NCI-H2196 treated with DMSO at 0.1 percent for 48 hours (cell line): ENCODE data around the gene RICTOR.
"Not testable (repeated sequence)": the region's sequence is repeated elsewhere in the genome, so short reads cannot be mapped to it uniquely, and the experiment has no call there.

Source experiments
- DNase-seq: peaks from one replicate; lab custom pipeline; 2025; ENCODE audit not compliant: unreplicated experiment; lab: John Stamatoyannopoulos, UW

Gene RICTOR

DNA sequence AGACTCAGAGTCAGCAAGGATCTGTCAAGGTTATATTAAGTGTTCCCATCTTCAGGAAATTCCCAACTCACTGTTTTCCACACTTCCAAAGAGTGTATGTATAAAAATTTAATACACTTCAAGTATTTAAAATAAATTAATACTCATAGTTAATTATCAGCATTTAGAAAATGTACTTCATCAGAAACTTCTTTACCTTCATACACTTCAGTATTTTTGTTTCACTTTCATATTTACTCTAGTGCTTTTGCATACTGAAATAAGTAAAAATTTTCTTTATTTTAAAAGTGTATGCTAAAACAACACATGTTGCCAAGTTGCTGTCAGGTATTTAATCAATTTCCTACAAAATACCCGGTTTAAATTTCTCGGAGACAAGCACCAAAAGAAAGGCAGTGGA lies 16.5 kb downstream of the RICTOR start:
- no peak for DNase-seq

DNA sequence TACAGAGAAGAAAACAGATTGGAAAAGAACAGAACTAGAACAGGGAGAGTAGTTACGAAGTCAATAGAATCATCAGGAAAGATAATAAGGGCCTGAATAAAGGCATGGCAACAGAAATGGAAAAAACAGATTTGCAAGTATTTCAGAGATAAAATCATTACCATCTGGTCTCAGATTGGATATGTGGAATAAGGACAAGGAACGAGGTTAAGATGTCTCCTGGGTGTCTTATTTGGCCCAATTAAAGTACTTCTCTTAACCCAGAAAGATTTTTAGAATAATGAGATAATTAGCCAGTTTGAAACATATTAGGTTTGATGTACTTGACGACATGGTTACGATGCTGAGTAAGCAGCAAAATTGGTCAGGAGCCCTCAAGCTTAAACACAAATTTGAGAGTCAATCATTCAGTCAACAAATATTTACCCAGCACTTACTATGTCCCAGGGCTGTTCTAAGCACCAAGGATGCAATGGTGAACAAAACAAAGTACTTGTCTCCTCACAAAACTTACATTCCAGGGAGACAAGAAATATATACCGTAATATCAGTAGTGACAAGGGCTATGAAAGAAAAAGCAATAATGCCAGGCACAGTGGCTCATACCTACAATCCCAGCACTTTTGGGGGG lies 18.3 kb downstream of the RICTOR start:
- no peak for DNase-seq

DNA sequence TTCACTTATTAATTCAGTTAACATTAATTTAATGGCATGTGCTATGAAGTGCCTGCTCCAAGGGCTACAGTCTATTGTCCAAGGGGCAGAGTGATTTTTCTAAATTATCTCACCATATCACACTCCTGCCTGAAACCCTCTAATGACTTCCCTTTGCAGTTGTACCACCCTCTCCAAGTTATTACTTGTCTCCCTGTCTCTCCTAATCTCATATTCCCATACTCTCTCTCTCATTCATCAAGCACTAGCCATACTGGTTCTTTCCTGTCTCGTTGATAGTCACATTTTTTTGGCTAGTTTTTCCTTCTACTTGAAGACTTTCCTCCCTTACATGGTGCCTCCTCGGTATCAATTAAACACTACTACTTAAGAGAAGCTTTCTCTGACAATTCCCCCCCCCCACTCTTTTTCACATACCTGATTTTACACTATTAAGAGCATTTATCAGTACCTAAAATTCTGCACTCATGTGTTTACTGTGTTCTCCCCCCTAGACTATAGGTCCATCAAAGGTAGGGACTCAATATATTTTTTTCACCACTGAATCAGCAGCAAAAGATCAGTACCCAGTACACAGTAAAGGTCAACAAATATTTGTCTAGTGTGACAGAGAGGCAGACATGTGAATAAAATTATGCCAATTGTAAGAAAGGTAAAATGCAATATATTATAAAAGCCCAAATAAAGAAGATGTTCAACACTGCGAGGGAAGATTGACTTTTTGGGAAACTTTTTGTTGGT lies 19.0 kb downstream of the RICTOR start:
- DNase-seq, result no peak

DNA sequence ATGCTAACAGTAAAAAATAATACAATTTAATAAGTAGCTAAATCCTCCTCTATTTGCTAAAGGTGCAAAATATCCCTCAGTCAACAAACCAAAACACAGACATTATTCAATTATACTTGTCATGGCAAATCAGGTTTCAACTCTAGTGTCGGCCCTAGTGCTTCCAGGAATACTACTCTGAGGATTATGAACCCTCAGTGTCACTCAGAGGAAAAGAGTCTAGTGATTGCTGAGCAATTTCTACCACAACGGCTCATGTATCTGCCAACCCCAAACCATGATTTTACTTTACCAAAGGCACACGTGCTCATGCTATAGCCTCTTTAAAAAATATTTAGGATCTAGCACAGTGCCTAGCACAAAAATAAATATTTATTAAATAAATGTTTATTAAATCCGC lies 21.0 kb downstream of the RICTOR start:
- DNase-seq, result no peak

DNA sequence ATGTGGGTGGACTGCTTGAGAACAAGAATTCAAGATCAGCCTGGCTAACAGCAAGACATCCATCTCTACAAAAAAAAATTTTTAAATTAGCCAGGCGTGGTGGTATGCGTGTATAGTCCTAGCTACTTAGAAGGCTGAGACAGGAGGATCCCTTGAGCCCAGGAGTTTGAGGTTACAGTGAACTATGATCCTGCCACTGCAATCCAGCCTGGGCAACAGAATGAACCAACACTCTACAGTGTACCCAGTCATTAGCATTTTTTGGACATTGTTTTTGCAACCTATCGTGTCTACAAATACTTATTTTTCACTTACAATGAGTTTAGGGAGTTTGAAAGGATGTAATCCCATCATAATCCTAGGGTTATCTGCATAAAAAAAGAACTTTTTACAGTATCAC lies 22.1 kb downstream of the RICTOR start:
- DNase-seq, result no peak

DNA sequence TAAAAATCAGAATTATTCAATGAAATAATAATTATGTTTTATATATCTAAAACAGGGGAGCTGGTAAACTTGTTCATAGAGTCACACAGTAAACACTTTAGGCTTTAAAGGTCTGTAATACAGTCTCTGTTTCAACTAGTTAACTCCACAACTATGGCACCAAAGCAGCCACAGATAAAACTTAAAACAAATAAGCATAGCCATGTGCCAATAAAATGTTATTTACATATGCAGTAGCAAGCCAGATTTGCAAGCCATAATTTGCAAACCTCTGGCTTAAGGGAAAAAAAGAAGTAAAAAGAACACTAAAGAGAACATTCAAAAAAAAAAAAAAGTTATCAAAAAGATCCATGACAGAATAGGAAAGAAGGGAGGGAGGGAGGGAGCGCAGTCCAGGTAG lies 24.9 kb downstream of the RICTOR start:
- no peak for DNase-seq

DNA sequence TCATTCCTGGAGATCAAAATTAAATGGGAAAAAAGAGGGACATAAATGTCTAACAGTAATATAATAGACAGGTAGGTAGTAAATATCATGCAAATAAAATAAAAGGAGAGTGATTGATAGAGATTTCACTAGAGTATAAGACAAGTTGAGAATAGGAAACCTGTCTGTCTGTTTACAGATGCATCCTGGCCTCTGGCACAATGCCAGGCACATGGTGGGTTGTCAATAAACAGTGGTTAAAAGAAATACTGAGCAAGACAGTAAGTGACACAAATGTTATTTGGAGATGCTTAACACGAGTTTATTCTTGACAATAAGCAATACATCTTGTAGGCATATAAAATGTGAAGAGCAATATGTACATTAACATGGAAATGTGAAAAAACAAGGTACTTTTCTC lies 33.3 kb downstream of the RICTOR start:
- no peak for DNase-seq

DNA sequence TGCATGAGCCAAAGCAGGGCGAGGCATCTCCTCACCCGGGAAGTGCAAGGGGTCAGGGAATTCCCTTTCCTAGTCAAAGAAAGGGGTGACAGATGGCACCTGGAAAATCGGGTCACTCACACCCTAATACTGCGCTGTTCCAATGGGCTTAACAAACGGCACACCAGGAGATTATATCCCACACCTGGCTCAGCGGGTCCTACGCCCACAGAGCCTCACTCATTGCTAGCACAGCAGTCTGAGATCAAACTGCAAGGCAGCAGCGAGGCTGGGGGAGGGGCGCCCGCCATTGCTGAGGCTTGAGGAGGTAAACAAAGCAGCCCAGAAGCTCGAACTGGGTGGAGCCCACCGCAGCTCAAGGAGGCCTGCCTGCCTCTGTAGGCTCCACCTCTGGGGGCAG lies 39.7 kb downstream of the RICTOR start:
- DNase-seq, result not testable (repeated sequence)

DNA sequence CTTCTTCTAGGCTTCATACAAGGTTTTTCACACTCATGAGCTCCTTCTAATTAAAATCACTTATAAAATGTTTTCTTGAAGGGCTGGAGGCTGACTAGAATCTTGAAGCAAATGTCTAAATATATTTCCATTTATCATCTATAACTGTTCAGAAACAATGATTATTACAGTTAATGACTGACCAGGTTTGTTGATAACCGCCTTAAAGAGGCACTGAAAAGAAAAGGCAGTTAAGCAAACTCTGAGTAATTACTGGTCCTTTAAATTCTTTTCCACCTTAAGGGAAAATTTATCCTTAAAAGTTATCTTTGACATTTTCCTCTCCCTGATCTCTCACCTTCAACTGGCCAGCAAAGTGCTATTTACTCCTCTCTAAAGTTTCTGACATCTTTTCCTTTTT lies 43.2 kb downstream of the RICTOR start:
- DNase-seq, result no peak

DNA sequence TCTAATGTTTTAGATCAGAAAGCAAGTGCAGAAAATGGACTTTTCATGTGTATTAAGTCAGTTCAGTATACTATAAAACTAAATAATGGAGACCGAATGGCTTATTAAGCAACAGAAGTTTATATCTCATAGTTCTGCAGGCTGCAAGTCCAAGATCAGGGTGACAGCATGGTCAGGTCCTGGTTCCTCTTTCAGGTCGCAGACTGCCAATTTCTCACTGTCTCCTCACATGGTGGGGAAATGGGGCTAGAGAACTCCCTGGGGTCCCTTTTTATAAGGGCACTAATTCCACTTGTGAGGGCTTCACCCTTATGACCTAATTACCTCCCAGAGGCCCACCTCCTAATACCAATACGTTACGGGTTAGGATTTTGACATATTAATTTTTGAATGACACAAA lies 48.7 kb downstream of the RICTOR start:
- DNase-seq, result no peak

DNA sequence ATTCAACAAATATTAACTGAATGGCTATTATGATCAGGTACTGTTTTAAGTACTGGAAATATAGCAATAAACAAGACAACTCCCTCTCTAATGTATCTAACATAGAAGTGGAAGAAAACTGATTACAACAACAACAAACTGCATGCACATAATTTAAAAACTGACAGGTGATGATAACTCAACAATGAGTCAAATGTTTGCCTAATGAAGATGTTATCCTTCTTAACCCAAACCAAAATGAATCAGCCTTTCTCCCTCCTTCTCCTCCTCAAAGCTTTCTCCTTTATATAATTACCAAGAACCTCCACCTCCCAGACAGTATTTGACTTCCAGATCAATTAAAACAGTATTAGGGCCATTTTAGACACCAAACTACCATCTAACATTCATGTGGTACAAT lies 49.3 kb downstream of the RICTOR start:
- DNase-seq, result no peak

DNA sequence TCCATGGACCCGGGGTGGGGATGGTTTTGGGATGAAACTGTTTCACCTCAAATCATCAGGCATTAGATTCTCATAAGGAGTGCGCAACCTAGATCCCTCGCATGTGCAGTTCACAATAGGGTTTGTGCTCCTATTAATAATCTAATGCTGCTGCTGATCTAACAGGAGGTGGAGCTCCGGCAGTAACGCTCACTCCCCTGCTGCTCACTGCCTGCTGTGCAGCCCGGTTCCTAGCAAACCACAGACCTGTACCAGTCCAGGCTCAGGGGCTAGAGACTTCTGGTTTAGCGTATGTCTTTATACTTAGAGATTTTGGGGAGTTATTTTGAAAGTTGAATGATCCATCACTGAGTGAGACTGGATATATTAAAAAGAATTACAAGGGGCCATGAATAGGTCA lies 50.2 kb downstream of the RICTOR start:
- DNase-seq, result no peak

DNA sequence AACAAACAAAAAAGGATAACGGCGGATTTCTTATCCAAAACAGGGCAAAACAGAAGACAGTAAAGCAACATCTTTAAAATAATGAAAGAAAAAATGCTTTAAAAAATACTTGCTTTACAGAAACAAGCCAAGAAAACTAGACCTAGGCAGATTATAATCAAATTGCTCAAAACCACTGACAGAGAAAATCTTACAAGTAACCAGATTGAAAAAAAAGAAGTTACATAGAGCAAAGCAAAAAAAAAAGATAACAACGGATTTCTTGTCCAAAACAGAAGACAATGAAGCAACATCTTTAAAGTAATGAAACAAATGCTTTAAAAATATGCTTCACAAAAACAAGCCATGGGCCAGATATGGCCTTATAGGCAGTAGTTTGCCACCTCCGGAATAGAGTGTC lies 51.1 kb downstream of the RICTOR start:
- no peak for DNase-seq

DNA sequence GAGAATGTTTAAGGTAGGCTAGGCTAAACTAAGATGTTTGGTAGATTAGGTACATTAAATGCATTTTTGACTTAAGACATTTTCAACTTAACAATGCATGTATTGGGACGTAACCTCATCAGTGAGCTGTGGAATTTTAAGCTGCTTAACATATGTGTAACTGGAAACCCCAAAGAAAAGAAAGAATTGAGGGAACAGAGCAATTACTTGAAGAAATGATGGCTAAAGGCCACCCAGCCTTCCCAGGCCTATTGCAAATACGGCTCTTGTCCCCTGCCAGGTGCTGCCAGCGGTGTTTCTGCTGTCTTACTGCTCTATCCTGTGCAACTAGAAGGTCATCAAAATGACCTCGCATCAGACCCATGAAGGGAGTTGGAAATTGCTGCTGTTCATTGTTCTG lies 52.0 kb downstream of the RICTOR start:
- DNase-seq, result no peak

DNA sequence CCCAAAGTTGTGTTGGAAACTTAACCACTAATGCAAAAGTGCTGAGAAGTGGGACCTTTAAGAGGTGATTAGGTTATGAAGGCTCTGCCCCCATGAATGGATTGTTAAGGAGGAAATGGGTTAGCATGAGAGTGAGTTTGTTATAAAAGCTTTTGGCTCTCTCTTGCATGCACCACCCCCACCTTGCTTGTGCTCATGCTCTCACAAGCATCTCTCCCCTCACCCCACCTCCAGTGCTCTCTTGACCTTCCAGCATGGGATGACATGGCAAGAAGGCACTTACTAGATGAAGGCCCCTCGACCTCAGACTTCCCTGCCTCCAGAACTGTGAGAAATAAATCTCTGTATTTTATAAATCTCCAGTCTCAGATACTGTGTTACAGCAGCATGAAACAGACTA lies 52.8 kb downstream of the RICTOR start:
- DNase-seq, result no peak

DNA sequence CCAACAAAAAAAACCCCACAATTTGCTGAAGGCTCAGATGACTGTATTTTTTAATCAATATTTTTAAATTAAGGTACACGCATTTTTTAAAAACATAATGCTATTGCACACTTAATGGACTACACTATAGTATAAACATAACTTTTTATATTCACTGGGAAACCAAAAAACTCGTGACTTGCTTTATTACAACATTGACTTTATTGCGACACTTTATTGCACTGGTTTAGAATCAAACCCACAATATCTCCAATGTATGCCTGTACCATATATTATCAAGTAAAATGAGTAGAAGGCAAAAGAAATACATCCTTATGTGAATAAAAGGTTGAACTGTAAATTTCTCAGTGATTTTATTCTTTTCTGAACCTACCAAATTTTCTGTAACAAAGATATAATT lies 53.7 kb downstream of the RICTOR start:
- no peak for DNase-seq

DNA sequence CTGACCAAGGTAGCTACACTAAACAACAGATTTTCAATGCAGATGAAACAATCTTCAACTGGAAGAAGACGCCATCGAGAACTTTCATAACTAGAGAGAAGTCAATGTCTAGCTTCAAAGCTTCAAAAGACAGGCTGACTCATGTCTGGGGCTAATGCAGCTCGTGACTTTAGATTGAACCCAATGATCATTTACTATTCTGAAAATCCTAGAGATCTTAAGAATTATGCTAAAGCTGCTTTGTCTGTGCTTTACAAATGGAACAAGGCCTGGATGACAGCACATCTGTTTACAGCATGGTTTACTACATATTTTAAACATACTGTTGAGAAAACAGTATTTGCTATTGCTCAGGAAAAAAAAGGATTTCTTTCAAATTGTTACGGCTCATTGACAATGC lies 54.9 kb downstream of the RICTOR start:
- no peak for DNase-seq

DNA sequence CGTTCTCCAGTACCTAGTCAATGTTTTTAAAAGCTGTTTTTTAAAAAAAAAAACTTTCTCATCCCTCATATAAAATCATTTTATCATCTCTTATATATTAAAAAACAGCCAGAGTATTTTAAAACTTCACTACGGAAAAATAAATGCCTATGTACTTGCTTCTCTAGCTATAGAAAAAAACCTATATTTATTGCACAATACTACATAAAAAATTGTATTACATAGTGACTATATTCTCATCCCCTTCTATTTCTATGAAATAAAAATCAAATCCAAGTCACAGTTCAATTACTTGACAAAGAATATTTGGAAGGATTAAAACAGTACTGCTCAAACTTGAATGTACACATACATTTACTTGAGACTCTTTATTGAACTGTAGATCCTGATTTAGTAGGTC lies 56.7 kb downstream of the RICTOR start:
- no peak for DNase-seq

DNA sequence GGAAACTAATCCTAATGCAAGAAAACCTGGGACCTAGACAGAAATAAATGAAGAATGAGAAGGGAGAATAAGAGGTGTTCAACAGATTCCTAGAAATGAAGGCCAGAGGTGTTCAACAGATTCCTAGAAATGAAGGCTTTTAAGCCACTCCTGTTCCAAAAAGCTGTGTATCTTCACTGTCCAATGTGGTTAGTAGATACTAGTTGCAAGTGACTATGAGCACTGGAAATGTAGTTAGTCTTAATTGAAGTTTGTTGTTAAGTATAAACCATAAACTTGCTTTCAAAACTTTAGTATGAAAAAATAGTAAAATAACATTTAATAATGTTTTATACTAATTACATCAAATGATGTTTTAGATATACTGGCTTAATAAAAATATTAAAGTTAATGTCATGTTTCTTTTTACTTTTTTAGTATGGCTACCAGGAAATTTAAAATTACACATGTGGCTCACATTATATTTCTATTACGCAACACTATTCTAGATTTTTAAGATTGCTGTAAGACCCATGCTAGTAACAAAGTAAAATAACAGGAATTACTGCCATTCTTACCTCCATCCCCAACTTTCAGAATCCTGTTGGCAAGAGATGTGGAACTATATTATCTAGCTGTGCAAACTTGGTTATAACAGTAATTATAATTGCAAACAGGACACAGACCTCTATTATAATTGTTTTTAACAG lies 57.5 kb downstream of the RICTOR start:
- DNase-seq, result no peak

DNA sequence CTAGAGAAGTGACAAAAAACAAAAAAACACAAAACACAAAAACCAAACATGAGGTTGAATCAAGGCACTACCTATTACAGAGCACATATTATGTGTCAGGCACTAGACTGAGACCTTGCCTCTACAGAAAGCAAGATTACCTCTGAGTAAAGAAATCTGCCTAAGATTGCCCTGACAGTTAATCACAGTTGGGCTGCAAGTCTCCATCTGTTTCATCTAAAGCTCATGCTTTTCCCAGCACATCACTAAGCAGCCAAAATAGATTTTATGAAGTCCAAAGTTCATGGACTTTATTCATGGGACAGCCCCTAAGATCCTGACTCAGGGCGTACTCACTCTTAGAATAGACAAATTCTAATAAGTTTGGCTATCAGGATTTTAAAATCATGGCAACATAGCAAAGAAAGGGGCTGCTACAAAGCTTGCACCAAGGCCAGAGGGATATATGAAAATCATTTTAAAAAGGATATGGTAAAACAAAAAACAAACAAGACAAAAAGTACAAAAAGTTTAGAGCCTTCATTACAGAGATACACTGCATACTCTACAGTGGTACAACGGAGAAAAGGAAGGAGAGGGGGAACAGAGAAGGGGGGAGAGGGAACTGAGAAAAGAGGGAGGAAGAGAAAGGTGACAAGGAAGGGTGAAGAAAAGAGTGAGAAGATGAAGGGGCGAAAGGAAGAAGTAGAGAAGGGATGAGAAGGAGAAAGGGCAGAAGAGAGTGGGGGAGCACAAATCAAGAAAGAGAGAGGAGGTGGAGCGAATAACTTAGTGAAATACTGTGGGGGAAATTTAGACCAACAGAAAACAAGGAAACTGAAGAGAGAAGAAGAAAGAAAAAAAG lies 58.2 kb downstream of the RICTOR start:
- DNase-seq, result no peak

DNA sequence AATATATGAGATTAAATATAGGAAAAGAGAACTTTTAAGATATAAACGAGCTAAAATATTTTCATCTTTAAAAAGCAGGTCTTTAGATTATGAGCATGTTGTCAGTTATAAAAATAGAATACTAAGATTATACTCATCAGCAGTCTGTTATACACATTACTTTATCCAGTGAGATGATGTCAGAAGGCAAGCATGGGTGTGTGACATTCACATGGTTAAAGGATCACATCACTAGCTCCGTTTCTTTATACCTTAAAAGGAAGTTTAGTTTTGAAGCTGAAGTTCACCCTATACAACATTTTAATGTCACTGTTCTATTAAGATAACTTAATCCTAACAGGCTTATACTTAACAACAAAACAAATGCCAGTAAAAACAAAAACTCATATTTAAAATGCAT lies 59.6 kb downstream of the RICTOR start:
- DNase-seq, result no peak

DNA sequence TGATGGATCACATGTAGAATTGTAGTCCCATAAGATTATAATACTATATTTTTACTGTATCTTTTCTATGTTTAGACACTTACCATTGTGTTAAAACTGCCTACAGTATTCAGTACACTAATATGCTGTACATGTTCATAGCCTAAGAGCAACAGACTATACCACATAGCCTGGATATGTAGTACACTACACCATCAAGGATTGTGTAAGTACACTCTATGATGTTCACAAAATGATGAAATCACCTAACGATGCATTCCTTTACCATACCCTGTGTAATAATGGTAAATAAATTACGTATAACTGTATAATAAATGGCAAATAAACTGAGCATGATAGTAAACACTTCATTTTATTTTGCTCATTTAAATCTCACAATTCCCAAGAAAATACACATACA lies 60.3 kb downstream of the RICTOR start:
- no peak for DNase-seq
